ENCODE measurements around the gene CPT1C.

Gene CPT1C

DNA sequence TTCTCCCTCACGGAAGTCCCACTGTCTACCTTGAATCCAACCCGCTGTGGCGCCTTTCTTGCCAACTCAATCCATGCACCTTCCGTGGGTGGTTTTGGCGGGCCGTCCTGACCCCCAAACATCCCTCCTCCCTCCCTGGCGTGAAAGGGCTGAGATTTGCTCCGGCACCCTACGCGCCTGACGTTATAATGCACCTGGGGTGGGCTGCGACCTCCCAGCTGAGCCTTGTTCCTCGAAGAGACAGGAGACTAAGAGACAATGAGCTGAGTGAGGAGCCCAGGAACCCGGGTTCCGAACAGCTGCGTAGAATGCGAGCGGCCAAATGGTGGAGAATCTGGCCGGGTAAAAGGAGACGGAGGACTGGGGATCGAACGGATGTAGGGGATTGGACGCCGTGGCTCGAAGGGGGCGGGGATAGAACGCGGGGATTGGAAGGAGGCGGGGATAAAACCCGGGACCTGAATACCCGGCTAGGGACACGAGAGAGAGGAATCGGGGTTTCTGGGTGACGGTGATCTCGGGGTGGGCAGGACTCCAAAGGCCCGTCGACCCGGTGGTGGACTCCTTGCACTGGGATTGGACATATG is at the start of gene CPT1C:
TSS of gene CPT1C (plus strand) at position 461 of the 587 bp plus-strand sequence. CDS start 1,137 bp downstream, outside the sequence.
- peak in 1 of 2 donors; percentile 41 for DNase-seq (ENCODE audit: extremely low read depth in 1 of 2, low read depth in 1 of 2)

DNA sequence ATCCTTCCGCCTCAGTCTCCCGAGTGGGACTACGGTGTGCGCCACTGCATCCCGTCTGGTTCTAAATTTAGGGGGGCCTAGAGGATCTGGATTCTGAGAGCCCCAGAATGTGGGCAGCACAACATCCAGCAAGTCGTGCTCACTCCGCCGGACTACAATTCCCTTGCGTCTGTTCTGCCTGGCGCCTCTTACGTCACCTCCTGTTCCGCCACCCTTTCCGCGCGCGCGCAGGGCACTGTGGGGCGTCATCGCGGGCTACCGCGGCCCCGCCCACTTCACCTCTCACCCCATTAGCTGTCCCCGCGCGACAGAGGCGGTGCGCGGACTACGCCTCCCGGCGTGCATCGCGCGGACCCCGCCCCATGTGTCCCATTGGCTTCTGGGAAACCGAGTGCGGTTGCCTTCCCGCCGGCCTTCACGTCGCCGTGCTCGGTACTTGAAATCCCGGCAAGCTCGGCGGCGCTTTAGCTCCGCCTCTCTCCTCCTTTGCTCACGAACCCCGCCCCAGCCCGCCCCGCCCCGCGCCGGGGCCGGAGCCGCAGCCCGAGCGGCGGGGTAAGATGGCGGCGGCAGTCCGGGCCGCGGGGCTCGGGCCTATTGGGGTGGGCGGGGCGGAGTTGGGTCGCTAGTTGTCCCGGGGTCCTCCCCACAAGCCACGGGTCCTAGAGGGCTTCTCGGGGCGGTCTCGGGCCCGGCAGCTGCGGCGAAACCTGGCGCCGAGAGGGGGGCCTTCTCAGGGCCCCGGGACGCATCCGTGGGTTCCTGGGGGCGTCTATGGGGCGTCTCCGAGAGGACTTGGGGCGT is 49.0 kb upstream of the CPT1C start, which contains the start of gene SCAF1:
TSS of gene SCAF1 (plus strand) at position 522 of the 804 bp plus-strand sequence. CDS start 2,818 bp downstream, outside the sequence.
- DNase-seq (ENCODE audit: extremely low read depth in 1 of 2, low read depth in 1 of 2) = peak; percentile 99 to 100

DNA sequence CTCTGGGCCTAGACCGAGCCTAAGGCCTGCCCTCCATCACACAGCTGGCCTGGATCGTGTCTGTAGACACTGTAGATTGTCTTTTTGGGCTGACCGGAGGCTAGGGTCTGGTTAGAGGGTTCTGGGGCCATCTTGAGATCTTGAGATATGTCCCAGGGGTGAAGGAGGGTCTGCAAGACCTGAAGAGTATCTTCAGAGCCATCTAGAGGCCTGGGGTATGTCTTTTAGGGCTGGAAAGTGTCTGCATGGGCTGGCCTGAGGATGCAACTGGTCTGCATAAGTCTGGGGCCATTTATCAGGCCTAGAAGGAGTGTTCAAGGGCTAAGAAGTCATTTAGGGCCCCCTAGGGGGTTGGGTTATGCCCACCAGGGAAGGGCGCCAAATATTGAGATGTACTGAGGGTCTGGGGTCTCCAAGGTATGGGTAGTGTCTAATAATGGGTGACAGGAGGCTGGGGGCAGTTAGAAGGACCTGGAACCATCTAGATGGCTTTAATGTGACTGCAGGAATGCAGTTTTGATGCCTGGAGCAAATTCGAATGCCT is 48.4 kb upstream of the CPT1C start:
- no peak for DNase-seq (ENCODE audit: extremely low read depth in 1 of 2, low read depth in 1 of 2)

DNA sequence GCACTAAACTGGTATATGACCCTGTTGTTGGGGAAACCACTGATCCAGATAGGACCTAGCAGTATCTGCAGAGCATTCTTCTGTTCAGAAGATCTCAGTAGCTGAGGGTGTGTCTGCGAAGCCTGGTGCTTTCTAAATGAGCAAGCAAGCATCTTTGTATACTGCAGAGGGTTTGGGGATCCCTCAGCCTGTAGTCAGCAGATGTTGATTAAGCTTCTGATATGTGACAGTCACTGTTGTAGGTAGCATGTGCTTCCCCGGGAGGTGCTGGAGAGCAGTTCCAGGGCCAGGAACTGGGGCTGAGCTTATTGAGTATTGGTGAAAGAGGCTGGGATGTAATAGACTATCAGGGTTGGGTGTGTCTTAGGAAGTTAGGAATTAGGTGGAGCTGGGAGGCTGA is 47.5 kb upstream of the CPT1C start:
- no peak for DNase-seq (ENCODE audit: extremely low read depth in 1 of 2, low read depth in 1 of 2)

DNA sequence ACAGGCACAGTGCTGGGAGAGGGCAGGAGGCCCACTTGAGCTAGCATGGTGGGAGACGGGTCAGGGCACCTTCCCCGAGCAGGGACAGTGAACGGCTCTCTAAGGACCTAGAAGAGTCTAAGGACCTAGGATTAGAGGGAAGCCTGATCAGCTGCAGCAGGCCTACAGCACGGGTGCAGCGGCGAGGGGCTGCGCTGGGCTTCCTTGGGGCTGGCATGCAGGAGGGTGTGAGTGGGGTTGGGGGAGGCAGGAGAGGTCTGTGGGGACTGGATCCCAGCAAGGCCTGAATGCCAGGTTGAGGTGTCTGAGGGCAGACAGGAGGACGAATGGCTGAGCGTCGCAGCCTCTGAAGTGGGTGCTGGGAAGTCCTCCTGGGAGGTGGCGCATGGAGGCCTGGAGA is 45.3 kb upstream of the CPT1C start:
- DNase-seq (ENCODE audit: extremely low read depth in 1 of 2, low read depth in 1 of 2) = no peak

DNA sequence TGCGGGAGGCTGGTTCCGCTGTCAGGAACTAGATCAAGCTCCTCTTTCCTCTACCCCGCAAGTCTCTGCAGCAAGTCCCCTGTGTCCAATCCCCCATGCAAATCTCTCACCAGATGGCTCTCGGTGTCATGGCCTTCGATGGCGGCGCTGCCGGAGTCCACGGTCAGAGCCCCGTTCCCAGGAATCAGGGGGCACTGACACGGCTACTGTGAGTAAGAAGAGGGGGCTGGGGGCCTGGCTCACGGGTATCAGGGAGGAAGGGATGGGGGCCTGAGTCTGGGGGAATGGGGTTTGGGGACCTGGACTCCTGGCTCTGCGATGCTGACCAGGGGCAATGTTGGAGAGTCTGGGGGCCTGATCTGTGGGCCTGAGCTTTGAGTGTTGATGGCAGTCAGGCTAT is 44.9 kb upstream of the CPT1C start:
- no peak for DNase-seq (ENCODE audit: extremely low read depth in 1 of 2, low read depth in 1 of 2)

DNA sequence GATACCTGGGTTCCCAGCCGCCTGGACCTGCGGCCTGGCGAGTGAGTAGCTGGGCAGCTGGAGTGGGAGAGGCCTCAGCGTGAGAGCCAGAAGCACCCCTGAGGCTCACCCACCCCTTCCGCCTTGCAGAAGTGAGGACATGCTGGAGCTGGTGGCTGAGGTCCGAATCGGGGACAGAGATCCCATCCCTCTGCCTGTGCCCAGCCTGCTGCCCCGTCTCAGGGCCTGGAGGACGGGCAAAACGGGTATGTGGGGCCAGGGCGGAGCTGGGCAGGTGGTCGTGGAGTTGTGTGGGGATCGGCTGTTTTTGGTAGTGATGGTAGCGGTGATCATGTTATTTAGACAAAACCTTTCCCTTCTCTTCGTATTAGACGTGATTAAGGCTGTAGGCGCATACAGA is 44.3 kb upstream of the CPT1C start:
- DNase-seq (ENCODE audit: extremely low read depth in 1 of 2, low read depth in 1 of 2) = no peak

DNA sequence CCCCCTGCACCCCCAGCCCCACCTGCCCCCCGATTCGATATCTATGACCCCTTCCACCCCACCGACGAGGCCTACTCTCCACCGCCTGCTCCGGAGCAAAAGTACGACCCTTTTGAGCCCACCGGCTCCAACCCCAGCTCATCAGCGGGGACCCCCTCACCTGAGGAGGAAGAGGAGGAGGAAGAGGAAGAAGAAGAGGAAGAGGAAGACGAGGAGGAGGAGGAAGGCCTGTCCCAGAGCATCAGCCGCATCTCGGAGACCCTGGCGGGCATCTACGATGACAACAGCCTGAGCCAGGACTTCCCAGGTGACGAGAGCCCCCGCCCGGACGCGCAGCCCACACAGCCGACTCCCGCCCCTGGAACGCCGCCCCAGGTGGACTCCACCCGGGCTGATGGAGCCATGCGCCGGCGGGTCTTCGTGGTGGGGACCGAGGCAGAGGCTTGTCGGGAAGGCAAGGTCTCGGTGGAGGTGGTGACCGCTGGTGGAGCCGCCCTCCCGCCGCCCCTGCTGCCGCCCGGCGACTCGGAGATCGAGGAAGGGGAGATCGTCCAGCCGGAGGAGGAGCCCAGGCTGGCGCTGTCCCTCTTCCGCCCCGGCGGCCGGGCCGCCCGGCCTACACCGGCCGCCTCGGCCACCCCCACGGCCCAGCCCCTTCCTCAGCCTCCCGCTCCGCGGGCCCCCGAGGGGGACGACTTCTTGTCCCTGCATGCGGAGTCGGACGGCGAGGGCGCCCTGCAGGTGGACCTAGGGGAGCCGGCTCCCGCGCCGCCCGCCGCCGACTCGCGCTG is 39.7 kb upstream of the CPT1C start:
- no peak for DNase-seq (ENCODE audit: extremely low read depth in 1 of 2, low read depth in 1 of 2)

DNA sequence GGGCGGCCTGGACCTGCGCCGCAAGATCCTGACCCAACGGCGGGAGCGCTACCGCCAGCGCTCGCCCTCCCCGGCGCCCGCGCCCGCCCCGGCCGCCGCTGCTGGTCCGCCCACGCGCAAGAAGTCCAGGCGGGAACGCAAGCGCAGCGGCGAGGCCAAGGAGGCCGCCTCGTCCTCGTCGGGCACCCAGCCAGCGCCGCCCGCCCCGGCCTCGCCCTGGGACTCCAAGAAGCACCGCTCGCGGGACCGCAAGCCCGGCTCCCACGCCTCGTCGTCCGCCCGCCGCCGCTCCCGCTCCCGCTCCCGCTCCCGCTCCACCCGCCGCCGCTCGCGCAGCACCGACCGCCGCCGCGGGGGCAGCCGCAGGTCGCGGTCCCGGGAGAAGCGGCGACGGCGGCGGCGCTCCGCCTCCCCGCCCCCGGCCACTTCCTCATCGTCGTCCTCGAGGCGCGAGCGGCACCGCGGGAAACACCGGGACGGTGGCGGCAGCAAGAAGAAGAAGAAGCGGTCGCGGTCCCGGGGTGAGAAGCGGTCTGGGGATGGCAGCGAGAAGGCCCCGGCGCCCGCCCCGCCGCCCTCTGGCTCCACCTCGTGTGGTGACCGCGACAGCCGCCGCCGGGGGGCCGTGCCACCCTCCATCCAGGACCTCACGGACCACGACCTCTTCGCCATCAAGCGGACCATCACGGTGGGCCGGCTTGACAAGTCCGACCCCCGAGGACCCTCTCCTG is 38.9 kb upstream of the CPT1C start:
- no peak for DNase-seq (ENCODE audit: extremely low read depth in 1 of 2, low read depth in 1 of 2)

DNA sequence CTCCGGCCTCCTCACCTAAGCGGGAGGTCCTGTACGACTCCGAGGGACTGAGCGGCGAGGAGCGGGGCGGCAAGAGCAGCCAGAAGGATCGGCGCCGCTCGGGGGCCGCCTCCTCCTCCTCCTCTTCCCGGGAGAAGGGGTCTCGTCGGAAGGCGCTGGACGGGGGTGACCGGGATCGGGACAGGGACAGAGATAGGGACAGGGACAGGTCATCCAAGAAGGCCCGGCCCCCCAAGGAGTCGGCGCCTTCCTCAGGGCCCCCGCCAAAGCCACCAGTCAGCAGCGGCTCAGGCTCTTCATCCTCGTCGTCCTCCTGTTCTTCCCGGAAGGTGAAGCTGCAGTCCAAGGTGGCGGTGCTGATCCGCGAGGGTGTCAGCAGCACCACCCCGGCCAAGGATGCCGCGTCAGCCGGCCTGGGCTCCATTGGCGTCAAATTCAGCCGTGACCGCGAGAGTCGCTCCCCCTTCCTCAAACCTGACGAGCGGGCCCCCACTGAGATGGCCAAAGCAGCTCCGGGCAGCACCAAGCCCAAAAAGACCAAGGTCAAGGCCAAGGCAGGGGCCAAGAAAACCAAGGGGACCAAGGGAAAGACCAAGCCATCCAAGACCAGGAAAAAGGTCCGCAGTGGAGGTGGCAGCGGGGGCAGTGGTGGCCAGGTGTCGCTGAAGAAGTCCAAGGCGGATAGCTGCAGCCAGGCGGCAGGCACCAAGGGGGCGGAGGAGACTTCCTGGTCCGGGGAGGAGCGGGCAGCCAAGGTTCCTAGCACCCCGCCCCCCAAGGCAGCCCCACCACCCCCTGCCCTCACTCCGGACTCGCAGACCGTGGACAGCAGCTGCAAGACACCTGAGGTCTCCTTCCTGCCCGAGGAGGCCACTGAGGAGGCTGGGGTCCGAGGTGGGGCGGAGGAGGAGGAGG is 38.1 kb upstream of the CPT1C start:
- no peak for DNase-seq (ENCODE audit: extremely low read depth in 1 of 2, low read depth in 1 of 2)

DNA sequence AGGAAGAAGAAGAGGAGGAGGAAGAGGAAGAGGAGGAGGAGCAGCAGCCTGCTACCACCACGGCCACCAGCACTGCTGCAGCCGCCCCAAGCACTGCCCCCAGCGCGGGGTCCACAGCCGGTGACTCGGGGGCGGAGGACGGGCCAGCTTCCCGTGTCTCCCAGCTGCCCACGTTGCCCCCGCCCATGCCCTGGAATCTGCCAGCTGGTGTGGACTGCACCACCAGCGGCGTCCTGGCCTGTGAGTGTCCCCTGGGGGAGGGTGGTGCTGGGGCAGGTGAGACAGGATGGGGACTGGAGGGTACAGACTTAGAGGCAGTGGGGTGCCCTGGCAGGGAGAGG is 37.5 kb upstream of the CPT1C start:
- DNase-seq (ENCODE audit: extremely low read depth in 1 of 2, low read depth in 1 of 2) = no peak

DNA sequence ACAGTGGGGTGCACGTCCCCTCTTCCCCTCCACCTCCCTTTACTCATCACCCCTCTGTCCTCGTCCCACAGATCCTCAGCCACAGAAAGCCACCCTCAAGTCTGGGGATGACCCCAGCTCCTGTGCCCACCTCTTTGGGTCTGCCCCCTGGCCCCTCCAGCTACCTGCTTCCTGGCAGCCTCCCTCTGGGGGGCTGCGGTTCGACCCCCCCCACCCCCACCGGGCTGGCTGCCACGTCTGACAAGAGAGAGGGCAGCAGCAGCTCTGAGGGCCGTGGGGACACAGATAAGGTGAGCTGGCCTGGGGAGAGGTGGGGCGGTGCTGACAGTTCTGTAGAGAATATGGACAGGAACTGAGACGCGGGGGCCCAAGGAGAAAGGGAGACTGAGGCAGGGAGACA is 36.3 kb upstream of the CPT1C start:
- no peak for DNase-seq (ENCODE audit: extremely low read depth in 1 of 2, low read depth in 1 of 2)

DNA sequence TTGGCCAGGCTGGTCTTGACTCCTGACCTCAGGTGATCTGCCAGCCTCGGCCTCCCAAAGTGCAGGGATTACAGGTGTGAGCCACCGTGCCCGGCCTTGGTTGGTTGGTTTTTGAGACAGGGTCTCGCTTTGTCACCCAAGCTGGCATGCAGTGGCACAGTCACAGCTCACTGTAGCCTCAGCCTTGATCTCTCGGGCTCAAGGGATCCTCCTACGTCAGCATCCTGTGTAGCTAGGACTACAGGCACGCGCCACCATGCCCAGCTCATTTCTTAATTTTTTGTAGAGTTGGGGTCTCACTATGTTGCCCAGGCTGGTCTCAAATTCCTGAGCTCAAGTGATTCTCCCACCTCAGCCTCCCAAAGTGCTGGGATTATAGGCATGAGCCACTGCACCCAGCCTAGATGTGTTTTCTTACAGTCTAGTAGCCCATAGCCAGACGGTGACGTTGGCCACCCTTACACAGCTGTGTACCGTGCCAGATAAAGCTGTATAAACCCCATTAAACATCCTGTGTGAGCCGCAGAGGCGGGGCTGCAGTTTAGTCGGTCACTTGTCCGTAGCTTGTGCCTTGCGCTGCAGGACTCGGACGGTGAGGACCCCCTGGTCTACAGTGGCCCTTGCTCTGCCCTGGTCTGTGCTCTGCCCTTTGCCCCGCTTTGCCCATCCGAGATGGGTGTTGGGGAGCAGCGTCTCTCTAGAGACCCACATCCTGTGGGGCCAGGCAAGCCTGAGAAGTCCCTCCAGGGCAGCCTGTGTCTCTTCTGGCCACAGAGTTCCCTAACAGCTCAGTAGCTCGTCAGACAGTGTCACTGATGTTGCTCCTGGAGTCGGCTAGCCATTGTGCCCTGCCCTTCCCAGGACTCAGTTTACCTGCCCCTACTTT is 35.1 kb upstream of the CPT1C start:
- DNase-seq (ENCODE audit: extremely low read depth in 1 of 2, low read depth in 1 of 2) = no peak

DNA sequence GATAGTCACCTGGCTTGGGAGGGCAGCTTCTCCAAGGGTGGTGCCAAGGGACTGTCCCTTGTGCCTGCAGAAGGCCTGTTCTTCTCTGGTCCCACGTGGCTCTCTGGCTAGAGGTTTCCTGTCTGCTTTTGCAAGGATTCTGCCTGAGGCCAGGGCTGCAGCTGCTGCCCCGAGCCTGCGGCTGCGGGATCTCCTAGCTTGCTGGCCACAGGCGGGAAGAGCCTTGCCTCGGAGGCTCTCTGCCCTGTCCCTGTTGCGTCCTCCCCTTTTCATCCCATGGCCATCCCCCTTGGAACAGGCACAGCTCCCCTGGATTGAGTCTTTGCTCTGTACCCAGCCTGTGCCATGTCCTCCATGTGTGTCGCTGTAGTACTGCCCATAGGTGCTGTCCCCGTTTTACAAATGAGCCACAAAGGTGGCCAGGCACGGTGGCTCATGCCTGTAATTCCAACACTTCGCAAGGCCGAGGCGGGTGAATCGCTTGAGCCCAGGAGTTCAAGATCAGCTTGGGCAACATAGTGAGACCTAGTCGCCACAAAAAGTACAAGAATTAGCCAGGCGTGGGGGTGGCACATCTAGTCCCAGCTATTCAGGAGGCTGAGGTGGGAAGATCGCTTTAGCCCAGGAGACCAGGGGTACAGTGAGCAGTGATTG is 34.3 kb upstream of the CPT1C start:
- DNase-seq (ENCODE audit: extremely low read depth in 1 of 2, low read depth in 1 of 2) = no peak

DNA sequence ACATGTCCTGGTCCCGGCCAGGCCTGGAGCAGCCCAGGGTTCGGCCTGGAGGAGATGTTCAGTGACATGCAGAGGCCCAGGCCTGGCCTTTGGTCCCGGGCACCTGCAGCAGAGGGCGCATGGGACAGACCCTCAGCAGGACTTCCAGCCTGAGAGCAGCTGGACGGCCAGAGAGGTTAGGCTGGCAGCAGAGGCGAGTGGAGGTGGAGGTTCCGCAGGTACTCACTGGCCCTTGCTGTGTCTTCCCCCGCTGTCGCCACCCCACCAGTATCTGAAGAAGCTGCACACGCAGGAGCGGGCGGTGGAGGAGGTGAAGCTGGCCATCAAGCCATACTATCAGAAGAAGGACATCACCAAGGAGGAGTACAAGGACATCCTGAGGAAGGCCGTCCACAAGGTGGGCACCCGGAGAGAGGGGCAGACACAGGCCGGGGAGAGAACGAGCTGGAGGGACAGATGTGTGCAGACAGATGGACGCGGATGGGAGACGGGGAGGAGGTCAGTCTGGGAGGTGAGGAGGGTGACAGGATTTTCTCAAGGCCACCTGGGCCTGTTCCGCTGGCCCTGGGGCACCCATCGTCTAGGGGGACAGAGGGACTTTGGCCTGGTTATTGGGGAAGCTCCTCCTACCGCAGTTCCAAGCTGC is 33.3 kb upstream of the CPT1C start:
- no peak for DNase-seq (ENCODE audit: extremely low read depth in 1 of 2, low read depth in 1 of 2)

DNA sequence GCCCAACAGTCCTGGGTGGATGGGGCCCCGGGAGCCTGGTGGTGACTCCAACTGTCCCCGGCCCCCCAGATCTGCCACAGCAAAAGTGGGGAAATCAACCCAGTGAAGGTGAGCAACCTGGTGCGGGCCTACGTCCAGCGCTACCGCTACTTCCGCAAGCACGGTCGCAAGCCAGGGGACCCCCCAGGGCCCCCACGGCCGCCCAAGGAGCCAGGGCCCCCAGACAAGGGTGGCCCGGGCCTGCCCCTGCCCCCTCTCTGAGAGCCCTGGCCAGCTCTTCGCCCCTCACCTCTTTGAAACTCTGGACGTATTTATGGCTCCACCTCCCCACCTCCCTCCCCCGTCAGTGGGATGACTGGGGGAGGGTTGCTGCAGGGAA is 32.8 kb upstream of the CPT1C start:
- DNase-seq (ENCODE audit: extremely low read depth in 1 of 2, low read depth in 1 of 2) = no peak

DNA sequence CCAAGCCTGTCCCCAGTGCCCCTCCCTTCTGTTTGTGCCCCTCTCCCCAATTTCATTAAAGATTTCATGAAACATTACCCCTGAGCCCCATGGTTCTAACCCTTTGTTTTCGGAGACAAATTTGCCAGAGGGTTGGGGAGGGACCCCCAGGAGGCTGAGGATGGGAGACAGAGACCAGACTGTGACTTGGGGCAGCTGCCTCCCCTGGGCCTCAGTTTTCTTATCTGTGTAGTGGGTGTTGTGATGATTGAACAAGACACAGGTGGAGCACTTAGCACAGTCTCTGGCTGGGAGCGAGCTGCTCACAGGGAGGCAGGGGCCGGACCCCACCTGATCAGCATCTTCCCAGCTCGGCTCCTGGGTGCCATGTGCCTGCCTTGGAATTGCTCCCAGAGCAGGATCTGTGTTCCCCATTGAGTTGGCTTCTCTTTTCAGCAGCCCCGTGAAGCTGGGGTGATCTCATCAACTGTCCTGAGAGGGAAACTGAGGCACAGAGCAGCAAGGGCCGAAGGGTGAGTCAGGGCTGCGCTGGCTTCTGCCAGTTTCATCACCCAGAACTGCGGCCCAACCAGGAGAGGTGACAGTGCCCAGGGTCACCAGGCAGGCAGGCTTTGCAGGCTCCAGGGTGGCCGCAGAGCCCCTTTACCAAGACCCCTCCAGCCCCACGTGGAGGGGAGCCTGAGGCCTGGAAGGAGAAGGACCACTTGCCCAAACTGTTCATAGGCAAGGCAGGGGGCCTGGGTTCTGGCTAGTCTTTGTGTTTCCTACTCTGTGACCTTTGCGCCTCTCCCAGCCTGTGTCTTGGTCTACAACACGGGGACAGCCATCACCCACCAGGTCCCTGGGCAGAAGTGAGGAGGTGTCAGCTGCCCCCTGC is 32.1 kb upstream of the CPT1C start:
- no peak for DNase-seq (ENCODE audit: extremely low read depth in 1 of 2, low read depth in 1 of 2)
